ENCODE data around the gene KIAA0513.

- TF ChIP-seq POLR2AphosphoS5 (IDR thresholded peaks at IDR 0.05) (no peak), POLR2A (IDR thresholded peaks at IDR 0.05) (no peak)
Measured at GRCh38 chr16:85113168-85113733, 85.7 kb downstream of the KIAA0513 start.
